Hematopoietic multipotent progenitor cell (in vitro differentiated cells): ENCODE data around the gene TMA16. TPM values are rescaled to one million over a fixed set of nuclear protein-coding genes. Genes with fewer than 3 reads are reported as not detected.
A peak's percentile ranks its signal among the peaks of the same experiment; 100 is the strongest.

Experiments used
- DNase-seq, 3 donors: peaks; one replicate each; pipeline ENCODE4 v3.0.0-alpha.2; 2011 to 2015; ENCODE audit warnings: low read depth in 2 of 3, low spot score in 2 of 3
- total RNA-seq: library from RNA; depleted of rRNA; stranded (reverse); fragments of >200 nt; gene quantifications from one replicate; pipeline ENCODE4 v1.2.3, GENCODE V29; 2012

Gene TMA16
- total RNA-seq, 1 donor: 9.4 TPM

GRCh38 chr4:163558539-163559044 is 64.1 kb downstream of the TMA16 start:
- DNase-seq: peak in 2 of 3 donors; percentile 42 to 80

GRCh38 chr4:163562496-163562895 is 68.0 kb downstream of the TMA16 start:
- no peak for DNase-seq

GRCh38 chr4:163563592-163563991 is 69.1 kb downstream of the TMA16 start:
- no peak for DNase-seq

GRCh38 chr4:163564221-163564720 is 69.8 kb downstream of the TMA16 start:
- no peak for DNase-seq

- no peak for DNase-seq
Observed at GRCh38 chr4:163565226-163566135, 71.0 kb downstream of the TMA16 start.

GRCh38 chr4:163566257-163566796 is 71.8 kb downstream of the TMA16 start:
- DNase-seq: no peak

- no peak for DNase-seq
Observed at GRCh38 chr4:163568843-163569242, 74.4 kb downstream of the TMA16 start.

Other genes with a start within 250 kb of the TMA16 start
- not detected for gene NPY1R, start 162.1 kb upstream of the TMA16 start, total RNA-seq
- not detected for gene NPY5R, start 150.8 kb upstream of the TMA16 start, total RNA-seq
- gene TKTL2, start 20.9 kb upstream of the TMA16 start, total RNA-seq: not detected